ENCODE measurements around the gene AOPEP. TPM values are rescaled to one million over a fixed set of nuclear protein-coding genes. Genes with fewer than 3 reads are reported as not detected.

Gene AOPEP
- total and polyA plus RNA-seq, 2 of the 13 experiments (the other 11 are each of a cell fraction or from before 2014, with no cell fraction given): 22.2 to 41.6 TPM

DNA sequence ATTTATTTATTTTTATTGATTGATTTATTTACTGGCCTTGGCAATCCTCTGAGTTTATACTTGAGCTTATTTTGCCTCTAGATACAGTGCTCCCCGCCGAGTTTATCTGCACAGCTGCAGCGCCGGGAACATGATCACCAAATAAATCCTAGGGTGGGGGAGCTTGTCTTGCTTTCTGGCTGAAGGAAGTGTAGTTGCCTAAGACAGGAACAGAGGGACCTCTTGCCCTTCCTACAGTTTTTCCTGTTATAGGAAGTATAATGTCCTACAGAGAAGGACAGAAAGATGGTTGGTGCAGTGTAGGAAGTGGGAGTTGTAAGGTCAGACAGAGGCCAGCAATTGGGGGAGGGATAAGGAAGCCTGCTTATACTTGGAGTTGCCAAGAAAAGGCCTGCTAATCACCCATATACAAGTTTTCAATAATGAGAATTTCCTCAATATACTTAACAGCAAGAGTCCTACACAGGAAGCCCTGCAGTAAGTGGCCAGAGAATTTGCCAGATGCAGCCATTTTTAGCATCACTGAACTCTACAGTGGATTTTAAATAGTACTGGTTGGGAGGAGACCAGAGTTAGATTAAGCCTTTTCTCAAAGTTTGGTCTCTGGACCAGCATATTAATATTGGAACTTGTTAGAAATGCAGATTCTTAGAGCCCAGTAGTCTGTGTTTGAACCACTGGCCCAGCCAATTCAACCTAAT lies 7.7 kb downstream of the AOPEP start:
- no peak for FAIRE-seq
- BruUV-seq (replicated peaks): no TSS peak
- no peak for TF ChIP-seq PAF1 (CRISPR knock-in tag; IDR thresholded peaks at IDR 0.05)
- TF ChIP-seq ZNF350 (CRISPR knock-in tag; IDR thresholded peaks at IDR 0.05; ENCODE audit: borderline replicate concordance, low read depth): no peak
- no peak for TF ChIP-seq POLR2AphosphoS2 (IDR thresholded peaks at IDR 0.05; ENCODE audit: low read depth, low read length)
- TF ChIP-seq POLR2G (IDR thresholded peaks at IDR 0.05; ENCODE audit: low read depth, low read length): no peak
- TF ChIP-seq, protein P1, sequence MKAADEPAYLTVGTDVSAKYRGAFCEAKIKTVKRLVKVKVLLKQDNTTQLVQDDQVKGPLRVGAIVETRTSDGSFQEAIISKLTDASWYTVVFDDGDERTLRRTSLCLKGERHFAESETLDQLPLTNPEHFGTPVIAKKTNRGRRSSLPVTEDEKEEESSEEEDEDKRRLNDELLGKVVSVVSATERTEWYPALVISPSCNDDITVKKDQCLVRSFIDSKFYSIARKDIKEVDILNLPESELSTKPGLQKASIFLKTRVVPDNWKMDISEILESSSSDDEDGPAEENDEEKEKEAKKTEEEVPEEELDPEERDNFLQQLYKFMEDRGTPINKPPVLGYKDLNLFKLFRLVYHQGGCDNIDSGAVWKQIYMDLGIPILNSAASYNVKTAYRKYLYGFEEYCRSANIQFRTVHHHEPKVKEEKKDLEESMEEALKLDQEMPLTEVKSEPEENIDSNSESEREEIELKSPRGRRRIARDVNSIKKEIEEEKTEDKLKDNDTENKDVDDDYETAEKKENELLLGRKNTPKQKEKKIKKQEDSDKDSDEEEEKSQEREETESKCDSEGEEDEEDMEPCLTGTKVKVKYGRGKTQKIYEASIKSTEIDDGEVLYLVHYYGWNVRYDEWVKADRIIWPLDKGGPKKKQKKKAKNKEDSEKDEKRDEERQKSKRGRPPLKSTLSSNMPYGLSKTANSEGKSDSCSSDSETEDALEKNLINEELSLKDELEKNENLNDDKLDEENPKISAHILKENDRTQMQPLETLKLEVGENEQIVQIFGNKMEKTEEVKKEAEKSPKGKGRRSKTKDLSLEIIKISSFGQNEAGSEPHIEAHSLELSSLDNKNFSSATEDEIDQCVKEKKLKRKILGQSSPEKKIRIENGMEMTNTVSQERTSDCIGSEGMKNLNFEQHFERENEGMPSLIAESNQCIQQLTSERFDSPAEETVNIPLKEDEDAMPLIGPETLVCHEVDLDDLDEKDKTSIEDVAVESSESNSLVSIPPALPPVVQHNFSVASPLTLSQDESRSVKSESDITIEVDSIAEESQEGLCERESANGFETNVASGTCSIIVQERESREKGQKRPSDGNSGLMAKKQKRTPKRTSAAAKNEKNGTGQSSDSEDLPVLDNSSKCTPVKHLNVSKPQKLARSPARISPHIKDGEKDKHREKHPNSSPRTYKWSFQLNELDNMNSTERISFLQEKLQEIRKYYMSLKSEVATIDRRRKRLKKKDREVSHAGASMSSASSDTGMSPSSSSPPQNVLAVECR (CRISPR knock-in tag; IDR thresholded peaks at IDR 0.05; ENCODE audit: borderline replicate concordance): no peak
- no peak for TF ChIP-seq SNAI1 (CRISPR knock-in tag; IDR thresholded peaks at IDR 0.05; ENCODE audit: borderline replicate concordance)
- TF ChIP-seq TRIM24 (CRISPR knock-in tag; IDR thresholded peaks at IDR 0.05): no peak
- TF ChIP-seq, protein P2, sequence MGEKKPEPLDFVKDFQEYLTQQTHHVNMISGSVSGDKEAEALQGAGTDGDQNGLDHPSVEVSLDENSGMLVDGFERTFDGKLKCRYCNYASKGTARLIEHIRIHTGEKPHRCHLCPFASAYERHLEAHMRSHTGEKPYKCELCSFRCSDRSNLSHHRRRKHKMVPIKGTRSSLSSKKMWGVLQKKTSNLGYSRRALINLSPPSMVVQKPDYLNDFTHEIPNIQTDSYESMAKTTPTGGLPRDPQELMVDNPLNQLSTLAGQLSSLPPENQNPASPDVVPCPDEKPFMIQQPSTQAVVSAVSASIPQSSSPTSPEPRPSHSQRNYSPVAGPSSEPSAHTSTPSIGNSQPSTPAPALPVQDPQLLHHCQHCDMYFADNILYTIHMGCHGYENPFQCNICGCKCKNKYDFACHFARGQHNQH (CRISPR knock-in tag; IDR thresholded peaks at IDR 0.05): no peak
- no peak for TF ChIP-seq E2F1 (CRISPR knock-in tag; IDR thresholded peaks at IDR 0.05)
- no peak for TF ChIP-seq JDP2 (CRISPR knock-in tag; IDR thresholded peaks at IDR 0.05; ENCODE audit: borderline replicate concordance)
- no peak for TF ChIP-seq EP300 (IDR thresholded peaks at IDR 0.05; ENCODE audit: low read depth in 2 of 2, low read length in 2 of 2)
- TF ChIP-seq EP300 (CRISPR knock-in tag; IDR thresholded peaks at IDR 0.05; ENCODE audit: borderline replicate concordance): no peak
- TF ChIP-seq ZSCAN30 (CRISPR knock-in tag; IDR thresholded peaks at IDR 0.05): no peak
- no peak for TF ChIP-seq RFX5 (IDR thresholded peaks at IDR 0.05; ENCODE audit: low read depth, low read length)
- TF ChIP-seq RBM22 (optimal IDR thresholded peaks at IDR 0.05; ENCODE audit: low read length): no peak
- TF ChIP-seq NCOR1 (IDR thresholded peaks at IDR 0.05; ENCODE audit: borderline replicate concordance, low read length): no peak

More for the DNA sequence above, 7.7 kb downstream of the AOPEP start:
- Histone ChIP-seq H2AFZ (ENCODE audit: low read length) (no peak overlapping the region), H4K20me1 (ENCODE audit: insufficient read depth, low read length) (no peaks in the 10 kb centered on the region), H3K4me1 (ENCODE audit: insufficient read depth, low read length) (no peaks in the 10 kb centered on the region), H3K36me3 (replicated peaks in 1 of 2; ENCODE audit: control insufficient read depth in 1 of 2, insufficient read depth in 2 of 2, low read length in 2 of 2) (peaks cover 0 to 4% of the 10 kb centered on the region in 2 experiments; a peak in 2 of 5 replicates), H3K9me3 (ENCODE audit: low read length) (no peaks in the 10 kb centered on the region), H3K27ac (ENCODE audit: extremely low read length, insufficient read depth, low read length) (no peak overlapping the region), H3K9ac (ENCODE audit: insufficient read depth, low read depth, low read length) (no peak overlapping the region), H3K4me3 (replicated peaks in 1 of 3; ENCODE audit: insufficient read depth in 1 of 3, low read depth in 2 of 3, low read length in 3 of 3) (no peak overlapping the region), H3K4me2 (ENCODE audit: low read depth, low read length) (no peak overlapping the region), H3K27me3 (ENCODE audit: control insufficient read depth in 1 of 2, insufficient read depth in 2 of 2, low read length in 2 of 2) (no peaks in the 10 kb centered on the region), H3K79me2 (ENCODE audit: insufficient read depth, low read length) (no peaks in the 10 kb centered on the region)
- intact Hi-C loops (cut with micrococcal nuclease; ENCODE audit: unreplicated experiment): no loop called here
- CTCF ChIA-PET (ENCODE audit: low intra/inter-chr PET ratio, low total read pairs): no interaction called here
- WGBS (ENCODE audit: low lambda C conversion rate): 97% methylated on average over 4 of the region's 4 CpGs
- ATAC-seq (no peak), DNase-seq (ENCODE audit: low spot score) (no peak)
- POLR2A ChIA-PET: interaction anchor here (1.1 kb wide), 1 partner anchor 8 kb away, joined by 3 read pairs; the partner anchor contains the start of gene AOPEP
- in situ Hi-C loops (cut with HindIII; ENCODE audit: extremely low pct_ligation_motif_present, low pct_unique_long_range_greater_than_20kb): no loop called here
